Activated T-cell treated with anti-CD3 and anti-CD28 coated beads, Interleukin-2, amount 50 U/mL, for 1 hour (primary cell): ENCODE measurements around the gene AFAP1L2.
"Not testable (repeated sequence)": the region's sequence is repeated elsewhere in the genome, so short reads cannot be mapped to it uniquely, and the experiment has no call there.

ENCODE experiments used
- DNase-seq: peaks from one replicate; pipeline ENCODE4 v3.0.0-alpha.2; 2020

The AFAP1L2 gene

DNA sequence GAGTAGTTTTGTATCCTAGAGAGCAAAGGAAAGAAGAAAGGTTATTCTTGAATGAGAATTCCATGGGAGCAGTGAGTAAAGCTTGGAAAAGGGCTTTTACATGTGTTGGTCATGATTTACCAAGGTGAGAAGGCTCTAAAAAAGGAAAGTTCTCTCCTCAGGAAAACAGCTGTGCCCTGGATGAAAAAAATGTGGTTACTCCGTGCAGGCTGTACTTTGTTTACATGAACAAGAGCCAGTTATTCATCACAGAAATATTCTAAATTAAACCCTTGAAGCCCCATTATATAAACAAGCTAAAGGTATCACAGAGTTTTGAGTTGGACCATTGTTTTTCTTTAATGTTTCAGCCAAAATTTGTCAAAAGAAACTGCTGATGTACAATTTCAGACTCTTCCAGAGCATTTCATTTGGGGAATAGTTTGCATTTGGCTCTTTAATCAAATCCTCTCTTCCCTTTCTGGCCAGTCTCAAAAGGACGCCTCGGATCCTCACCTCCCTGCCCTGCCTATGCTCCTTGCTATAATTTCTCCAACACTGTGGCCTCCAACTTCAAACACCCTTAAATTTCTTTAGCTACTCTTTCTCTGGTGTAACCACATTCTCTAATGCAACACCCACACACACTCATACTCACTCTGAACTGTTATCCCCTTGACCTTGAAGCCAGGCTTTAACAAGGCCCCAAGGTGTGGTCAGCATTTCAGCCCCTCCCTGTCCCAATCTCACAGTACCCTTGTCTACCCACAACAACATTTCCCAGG is 47.4 kb downstream of the AFAP1L2 start:
- DNase-seq: no peak

DNA sequence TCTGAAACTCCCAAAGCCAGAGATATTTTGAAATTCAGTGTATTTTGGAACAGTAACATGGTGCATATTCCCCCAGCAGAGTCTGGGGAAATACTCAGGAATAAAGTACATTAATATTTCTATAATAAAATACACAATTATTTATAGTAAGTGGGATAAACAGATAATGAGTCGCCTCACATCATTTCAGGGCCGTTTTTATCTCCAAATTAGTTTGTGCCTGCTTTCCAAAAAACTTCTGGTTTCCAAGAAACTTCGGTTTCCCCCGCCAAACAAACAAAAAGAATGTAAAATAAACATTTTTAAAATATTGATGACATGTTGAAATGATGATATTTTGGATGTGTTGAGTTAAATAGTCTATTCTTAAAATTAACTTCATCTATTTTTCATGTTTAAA is 48.2 kb downstream of the AFAP1L2 start:
- no peak for DNase-seq

DNA sequence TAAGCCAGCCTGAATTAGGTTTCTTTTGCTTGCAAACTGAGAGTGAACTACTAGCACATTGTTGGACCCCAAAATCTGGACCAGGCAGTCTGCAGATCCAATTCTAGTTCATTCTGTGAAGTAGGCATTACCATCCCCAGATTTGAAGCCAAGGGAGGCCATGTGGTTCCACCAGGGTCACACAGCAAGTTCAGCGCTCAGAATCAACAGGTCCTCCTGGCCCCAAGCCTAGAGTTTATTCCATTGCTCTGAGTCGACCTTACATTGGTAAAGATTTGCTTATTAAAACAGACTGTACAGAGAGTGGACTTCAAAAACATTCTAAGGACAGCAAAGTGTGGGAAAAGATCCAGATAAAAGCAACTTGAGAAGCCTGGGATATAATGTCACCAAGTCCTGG is 50.9 kb downstream of the AFAP1L2 start:
- DNase-seq: no peak

DNA sequence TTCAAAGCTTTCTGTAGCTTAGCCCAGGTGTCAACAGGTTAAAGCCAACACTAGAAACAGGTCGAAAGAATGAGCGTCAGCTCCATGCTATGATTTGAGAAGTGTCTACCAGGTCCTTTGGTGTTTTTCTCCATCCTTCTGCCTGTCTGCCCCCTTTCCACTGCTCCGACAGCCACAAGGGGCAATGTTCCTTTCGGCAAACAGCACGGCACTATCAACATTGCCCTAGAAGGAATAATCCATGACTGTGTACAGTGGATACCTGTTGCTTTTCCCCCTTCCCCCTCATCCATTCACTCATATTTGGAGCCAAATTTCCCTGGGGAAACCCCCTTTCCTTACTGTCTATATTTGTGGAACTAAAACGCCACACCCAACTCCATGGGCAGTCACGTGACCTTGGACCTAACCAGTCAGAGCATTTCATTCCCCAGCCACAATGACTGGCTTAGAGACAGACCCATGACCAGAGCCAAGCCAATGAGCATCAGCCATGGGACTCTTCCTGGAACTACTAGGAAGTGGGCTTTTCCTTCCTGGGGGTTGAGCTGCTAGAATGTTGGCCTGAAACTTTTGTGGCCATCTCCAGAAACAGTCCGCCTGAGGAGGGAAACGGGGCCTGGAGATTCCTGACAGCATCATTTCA is 51.5 kb downstream of the AFAP1L2 start:
- no peak for DNase-seq

- DNase-seq: no peak
These were observed 53.6 kb downstream of the AFAP1L2 start for GRCh38 chr10:114350751-114351150.

DNA sequence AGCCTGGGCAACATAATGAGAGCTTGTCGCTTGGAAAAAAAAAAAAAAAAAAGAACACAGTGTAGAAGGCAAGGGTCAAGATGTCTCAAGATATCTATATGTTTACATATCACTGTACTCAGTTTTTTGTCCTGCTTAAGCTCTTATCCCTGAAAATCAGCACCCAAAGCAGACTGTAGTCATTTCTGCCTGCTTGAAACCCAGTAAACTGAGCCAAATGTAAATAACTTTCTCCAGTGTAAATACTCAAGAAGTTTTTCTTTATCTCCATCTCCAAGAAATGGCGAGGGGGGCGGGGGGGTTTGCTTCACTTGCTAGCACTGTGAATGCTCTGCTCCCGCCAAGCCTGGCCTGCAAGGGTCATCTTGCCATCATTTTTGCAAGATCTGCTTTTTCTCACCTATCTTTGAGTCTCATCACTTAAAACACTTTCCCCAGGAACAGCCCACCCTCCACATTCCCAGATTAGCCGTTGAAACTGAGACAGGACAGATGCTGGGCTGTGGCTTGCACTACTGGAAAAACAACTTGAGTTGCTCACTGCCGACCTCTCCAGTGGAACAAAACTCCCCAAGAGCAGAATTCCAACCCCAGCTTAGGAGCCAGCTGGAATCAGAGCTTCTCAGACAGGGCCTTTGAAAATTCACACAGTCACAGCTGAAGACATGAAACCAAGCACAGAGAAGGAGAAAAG is 54.6 kb downstream of the AFAP1L2 start:
- DNase-seq: no peak

DNA sequence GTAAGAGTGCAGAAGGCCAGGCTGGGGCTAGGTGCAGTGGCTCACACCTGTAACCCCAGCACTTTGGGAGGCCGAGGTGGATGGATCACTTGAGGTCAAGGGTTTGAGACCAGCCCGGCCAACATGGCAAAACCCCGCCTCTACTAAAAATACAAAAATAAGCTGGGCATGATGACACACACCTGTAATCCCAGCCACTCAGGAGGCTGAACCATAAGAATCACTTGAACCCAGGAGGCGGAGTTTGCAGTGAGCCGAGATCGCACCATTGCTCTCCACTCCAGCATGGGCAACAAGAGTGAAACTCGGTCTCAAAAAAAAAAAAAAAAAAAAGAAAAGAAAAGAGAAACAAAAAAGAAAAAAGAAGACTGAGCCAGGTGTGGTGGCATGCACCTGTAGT is 55.2 kb downstream of the AFAP1L2 start:
- not testable (repeated sequence) for DNase-seq

- DNase-seq: no peak
These were observed 56.5 kb downstream of the AFAP1L2 start for GRCh38 chr10:114347791-114348190.

GRCh38 chr10:114347241-114347640 is 57.1 kb downstream of the AFAP1L2 start:
- no peak for DNase-seq

DNA sequence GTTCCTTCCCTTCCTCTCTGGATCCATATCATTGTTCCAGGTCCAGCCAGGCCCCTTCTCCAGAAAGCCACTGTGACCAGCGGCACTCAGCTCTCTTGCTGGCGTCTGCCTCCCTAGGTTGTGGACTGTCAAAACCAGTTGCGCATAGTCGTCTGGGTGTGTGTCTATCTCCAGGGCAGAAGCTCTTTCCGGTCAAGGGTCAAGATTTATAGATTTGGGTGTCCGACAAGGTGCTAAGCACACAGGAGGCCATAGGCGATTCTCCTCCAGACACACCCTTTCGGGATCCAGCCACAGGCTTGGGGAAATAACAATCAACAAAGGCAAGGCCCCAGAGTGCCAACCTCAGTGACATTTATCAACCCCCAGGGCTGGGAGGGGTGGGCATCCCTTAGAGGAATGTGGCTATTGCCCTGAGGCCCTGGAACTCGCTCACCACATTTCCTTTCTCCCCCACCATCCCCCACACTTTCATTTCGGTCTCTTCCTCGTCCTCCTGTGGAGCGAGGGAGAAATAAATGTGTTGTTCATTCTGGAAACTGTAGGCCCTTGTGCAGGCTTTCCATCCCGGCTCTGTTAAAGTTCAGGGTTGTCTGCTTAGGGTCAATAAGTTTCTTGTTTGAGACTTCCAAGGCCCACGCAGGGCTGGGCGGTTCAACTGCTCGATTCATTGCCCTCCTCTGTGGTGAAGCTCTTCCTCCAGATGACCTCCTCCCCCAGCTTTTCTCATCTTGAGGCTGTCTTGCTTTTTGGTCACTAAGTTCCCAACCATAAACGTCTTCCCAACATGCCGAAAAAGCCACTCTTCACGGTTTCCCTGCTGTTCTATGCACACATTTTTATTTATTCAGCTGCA is 57.9 kb downstream of the AFAP1L2 start:
- no peak for DNase-seq

- DNase-seq: no peak
These were observed 58.6 kb downstream of the AFAP1L2 start for GRCh38 chr10:114345701-114346100.

DNA sequence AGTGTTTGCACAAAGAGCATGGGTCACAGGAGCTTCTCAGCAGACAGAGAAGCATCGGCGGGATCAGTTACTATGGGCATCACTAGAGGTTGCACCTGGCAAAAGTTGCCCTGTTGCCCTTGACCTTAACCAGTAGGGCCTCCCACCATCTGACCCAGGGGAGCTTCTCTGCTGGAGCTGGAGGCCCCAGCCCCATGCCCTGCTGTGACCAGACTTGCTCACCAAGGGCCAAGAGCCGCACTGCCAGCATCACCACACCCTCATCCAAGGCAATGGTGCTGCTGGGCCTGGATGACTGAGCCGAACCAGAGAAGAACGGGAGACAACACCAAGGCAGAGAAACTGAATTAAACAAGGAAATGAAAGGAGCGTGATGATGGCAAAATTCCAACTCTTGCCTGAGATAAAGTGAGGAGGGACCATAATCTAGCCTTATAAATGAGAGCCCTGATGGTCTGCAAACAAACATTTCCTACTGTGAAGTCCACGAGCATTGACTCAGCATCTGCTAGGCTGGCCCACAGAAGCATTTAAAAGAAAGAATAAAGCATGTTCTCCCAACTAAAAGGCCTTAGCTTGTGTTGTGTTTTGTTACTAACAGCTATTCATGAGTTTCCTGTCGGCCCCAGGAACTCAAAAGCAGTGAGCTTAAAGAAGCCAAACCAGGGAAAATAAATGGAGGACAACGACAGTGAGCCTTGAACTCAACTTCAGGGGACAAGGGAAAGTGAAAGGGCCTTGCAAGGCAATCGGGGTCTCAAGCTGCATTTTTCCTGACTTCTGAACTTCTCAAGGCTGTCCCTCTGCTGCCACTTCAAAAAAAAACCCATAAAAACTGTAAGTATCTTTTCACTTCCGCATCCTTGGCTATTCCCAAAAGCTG is 60.4 kb downstream of the AFAP1L2 start:
- no peak for DNase-seq

DNA sequence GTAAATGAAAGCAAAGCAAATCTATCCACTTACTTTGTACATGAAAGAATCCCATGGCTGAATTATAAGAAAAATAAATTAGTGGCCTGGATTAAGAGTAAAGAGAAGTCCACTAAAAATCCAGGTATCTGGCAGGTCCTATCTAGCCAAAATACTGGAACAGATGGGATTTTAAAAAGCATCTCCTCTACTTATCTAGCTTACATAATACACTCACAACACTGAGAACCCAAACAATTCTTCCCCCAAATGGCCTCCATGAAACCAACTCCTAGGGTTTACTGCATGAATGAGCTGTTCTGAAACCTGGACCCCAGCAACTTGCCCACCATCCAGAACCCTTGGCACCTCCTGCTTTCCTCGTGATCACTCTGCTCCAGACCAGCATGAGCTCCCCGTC is 61.3 kb downstream of the AFAP1L2 start:
- DNase-seq: no peak

GRCh38 chr10:114340816-114341215 is 63.5 kb downstream of the AFAP1L2 start:
- no peak for DNase-seq

DNA sequence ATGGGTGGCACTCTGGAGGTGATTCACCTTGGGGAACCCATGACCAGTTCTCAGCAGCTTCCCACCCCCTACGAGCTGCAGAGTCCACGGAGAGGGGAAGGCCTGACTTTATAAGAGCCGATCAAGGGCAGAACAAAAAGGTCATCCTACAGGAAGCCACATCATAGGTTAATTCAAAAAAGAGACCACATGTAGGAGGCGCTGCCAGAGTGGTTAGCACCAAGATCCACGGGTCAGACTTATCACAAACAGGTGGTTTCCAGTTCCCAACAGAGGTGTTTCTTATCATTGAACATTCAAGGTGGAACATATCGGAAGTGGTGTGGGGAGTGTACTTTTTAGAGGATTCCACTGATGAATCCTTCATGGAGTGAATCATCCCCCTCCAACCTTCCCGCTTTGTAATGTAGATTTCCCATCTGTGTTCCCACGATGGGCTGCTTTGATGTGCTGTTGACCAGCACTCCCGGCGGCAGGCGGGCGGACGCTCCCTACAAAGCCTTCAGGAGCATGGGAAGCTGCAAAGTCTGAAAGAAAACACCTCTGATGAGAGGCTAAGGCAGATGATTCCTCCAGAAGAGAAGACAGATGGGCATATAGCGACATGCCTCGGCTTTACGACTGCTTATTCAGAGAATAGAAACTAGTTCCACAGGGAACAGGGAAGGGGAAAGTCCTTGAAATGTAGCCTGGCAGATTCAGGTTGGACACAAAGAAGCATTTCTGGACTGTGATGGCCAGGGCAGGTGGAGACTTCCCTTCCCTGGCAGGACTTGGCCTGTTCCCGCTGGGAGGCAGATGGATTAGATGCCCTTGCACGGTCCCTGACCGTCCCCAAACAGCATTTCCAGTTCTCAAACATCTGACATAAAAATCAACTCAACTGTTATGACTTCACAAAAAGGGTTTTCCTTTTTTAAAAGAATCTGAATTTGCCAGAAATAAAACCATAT is 66.5 kb downstream of the AFAP1L2 start:
- no peak for DNase-seq

DNA sequence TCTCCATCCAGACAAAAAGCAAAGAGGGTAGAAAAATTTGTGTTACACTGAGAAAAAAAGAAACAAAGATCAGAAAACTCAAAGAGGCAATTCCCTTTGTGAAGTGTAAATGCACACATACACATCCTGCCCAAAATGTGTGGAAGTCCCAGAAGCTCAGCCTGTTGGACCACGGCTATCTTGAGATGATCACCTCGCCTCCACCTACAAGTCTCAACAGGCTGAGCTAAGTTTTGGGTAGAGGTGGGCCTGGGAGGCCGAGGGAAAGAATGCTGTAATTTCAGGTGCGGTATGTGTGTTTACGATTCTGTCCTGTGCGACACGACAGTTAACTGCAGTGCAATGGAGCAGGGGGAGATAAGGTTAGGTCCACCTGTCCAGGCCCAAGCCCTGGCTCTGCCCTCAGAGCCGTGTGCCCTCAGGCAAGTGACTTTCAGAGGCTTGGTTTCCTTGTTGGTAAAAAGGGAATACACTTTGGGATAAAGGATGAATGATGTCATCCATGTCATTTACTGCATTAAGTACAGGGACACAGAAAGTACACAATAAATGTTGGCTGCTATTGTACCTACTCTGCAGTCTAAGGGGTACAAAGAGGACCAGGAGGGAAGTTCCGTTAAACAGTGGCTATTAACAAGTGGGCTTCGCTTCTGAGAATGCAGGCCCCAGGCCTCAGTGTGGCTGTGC is 67.3 kb downstream of the AFAP1L2 start:
- DNase-seq: no peak

- no peak for DNase-seq
These were observed 68.7 kb downstream of the AFAP1L2 start for GRCh38 chr10:114335614-114336013.

- DNase-seq: no peak
These were observed 70.0 kb downstream of the AFAP1L2 start for GRCh38 chr10:114334301-114334700.

- DNase-seq: not testable (repeated sequence)
These were observed 70.9 kb downstream of the AFAP1L2 start for GRCh38 chr10:114333441-114333840.
